Measurements from ENCODE around the gene WDR26.
"Not testable (repeated sequence)": the region's sequence is repeated elsewhere in the genome, so short reads cannot be mapped to it uniquely, and the experiment has no call there.

The WDR26 gene

GRCh38 chr1:224343679-224344078, 90.9 kb downstream of the WDR26 start:
- no peak for DNase-seq

DNA sequence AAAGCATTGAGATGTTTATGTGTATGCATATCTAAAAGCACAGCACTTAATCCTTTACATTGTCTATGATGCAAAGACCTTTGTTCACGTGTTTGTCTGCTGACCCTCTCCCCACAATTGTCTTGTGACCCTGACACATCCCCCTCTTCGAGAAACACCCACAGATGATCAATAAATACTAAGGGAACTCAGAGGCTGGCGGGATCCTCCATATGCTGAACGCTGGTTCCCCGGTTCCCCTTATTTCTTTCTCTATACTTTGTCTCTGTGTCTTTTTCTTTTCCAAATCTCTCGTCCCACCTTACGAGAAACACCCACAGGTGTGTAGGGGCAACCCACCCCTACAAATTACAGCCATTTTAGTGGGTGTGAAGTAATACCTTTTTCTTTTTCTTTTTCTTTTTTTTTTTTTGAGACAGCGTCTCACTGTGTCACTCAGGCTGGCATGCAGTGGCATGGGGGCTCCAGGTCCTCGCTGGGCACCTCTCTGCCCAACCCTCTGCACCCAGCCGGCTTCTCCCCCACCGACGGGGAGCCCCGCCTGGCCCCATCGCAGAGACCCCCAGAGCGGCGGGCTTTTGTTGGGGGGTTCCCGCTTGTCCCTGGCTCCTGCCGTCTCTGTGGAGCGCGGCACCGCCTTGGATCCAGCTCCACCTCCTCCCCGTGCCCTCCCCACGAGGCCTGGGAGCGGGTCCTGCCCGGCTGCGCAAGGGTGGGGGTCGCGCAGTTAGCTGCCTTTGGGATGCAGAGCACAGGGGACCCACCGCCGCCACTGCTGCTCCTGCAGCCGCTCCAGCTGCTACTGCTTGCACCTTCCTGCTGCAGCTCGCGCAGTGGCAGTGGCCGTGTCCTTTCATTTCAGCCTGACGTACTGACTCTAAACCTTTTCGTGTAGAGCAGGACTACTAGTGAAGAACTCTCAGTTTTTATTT, 93.9 kb downstream of the WDR26 start:
- DNase-seq, result not testable (repeated sequence)

- DNase-seq, result no peak
Observed at GRCh38 chr1:224339442-224340033, 95.1 kb downstream of the WDR26 start.

DNA sequence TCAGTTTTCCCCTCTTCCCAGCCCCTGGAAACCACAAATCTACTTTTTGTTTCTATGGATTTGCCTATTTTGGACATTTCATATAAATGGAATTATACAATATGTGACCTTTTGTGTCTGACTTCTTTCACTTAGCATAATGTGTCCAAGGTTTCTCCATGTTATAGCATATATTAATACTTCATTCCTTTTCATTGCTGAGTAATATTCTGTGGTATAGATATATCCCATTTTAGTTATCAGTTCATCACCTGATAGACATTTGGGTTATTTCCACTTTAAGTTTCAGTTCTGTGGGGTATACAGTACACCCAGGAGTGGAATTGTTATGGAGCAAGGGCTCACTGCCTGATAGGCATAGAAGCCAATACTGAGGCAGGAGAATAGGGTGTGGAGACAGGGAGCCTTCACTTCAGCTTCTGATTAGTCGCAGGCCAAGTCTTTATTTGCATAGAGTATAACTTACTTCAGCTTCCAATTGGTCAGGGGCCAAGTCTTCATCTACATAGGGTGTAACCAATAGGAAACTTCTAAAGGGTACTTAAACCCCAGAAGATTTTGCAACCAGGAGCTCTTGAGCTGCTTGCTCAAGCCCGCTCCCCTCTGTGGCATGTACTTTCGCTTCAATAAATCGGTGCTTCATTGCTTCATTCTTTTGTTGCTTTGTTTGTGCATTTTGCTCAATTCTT, 96.3 kb downstream of the WDR26 start:
- no peak for DNase-seq
